ENCODE data around the gene SH3D19.

Gene SH3D19

DNA sequence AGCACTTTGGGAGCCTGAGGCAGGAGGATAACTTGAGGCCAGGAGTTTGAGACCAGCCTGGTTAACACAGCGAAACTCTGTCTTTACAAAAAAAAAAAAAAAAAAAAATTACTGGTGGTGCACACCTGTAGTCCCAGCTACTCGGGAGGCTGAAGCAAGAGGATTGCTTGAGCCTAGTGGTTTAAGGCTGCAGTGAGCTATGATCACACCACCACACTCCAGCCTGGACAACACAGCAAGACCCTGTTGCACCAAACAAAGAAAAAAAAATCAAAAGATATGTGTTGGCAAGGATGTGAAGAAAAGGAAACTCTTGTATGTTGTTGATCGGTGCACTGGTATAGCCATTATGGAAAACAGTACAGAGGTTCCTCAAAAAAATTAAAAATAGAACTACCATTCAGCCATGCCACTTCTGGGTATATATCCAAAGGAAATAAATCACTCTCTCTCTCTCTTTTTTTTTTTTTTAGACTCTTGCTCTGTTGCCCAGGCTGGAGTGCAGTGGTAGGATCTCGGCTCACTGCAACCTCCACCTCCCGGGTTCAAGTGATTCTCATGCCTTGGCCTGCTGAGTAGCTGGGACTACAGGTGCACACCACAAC is 15.2 kb downstream of the SH3D19 start:
- H3K27ac ChIP-seq: no peak overlapping the region
- TF ChIP-seq, protein P1, sequence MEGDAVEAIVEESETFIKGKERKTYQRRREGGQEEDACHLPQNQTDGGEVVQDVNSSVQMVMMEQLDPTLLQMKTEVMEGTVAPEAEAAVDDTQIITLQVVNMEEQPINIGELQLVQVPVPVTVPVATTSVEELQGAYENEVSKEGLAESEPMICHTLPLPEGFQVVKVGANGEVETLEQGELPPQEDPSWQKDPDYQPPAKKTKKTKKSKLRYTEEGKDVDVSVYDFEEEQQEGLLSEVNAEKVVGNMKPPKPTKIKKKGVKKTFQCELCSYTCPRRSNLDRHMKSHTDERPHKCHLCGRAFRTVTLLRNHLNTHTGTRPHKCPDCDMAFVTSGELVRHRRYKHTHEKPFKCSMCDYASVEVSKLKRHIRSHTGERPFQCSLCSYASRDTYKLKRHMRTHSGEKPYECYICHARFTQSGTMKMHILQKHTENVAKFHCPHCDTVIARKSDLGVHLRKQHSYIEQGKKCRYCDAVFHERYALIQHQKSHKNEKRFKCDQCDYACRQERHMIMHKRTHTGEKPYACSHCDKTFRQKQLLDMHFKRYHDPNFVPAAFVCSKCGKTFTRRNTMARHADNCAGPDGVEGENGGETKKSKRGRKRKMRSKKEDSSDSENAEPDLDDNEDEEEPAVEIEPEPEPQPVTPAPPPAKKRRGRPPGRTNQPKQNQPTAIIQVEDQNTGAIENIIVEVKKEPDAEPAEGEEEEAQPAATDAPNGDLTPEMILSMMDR (conservative IDR thresholded peaks at IDR 0.05): no peak

DNA sequence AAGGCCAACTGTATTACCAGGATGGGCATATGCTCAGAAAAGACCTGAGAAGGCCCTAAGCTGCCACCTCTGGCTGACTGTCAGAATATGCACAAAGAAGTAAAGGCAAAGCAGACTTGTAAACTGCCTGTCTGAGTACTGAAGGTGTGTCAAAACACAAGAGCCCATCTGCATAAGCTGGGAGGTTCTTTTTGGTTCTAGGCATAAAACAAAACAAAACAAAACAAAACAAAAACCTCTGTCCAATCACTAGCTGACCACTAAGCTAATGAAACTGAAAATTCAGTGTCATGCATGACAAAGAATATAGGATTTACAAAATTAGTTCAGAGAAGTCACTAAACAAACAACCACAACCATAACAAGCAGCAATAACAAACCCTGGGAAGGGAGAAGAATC is 20.6 kb downstream of the SH3D19 start:
- H3K27ac ChIP-seq: no peak overlapping the region
- TF ChIP-seq, protein P1 (conservative IDR thresholded peaks at IDR 0.05): no peak

DNA sequence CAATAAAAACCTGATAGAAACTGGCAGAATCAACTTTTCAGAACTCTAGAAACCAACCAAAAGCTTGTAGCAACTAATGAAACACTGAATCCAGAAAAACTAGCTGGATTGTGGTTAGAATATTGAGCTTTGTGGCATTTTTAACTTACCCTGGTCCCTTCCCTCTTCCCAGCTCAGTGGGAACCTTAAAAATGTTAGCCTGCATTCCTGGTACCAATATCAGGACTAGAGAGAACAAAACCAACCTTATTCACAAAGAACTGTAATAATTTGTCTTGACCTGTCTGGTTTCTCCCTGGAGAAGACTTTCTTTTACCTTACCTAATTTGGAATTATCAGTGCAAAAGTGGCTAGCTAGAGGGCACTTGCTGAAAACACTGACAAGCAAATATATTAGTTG is 21.2 kb downstream of the SH3D19 start:
- TF ChIP-seq, protein P1 (conservative IDR thresholded peaks at IDR 0.05): no peak
- no peak overlapping the region for H3K27ac ChIP-seq

DNA sequence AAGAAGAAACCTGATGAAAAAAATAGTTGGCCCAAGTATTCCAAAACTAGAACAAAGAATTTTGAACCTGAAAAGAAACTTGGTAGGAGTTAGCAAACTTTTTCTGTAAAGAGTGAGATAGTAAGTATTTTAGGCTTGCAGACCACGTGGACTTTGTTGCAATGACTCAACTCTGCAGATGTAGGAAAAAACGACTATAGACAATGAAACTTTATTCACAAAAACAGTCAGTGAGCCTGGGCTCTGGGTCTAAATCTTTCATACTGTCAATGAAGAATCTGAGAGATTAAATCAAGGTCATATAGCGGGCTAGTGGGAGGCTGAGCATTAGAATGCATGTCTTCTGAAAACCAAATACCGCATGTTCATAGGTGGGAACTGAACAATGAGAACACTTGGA is 23.0 kb downstream of the SH3D19 start:
- TF ChIP-seq, protein P1 (conservative IDR thresholded peaks at IDR 0.05): no peak
- H3K27ac ChIP-seq: no peak overlapping the region

DNA sequence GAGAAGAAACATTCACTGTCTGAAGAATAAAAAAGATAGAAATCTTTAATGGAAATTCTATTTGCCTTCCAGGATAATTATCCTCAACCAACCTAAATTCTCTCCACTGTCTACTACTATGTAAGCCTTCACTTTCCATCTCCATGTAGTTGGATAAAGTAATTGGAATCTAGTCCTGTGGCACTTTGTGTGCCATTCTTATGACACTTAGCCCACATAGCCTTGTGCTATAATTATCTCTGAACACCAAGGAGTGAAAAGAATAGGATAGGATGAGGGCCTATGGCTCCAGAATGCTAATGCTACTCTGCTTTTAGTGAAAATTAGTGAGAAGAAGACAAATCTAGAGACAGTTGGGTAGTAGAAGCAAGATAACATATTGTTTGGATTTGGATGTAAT is 28.2 kb downstream of the SH3D19 start:
- H3K27ac ChIP-seq: no peak overlapping the region
- TF ChIP-seq, protein P1 (conservative IDR thresholded peaks at IDR 0.05): no peak

DNA sequence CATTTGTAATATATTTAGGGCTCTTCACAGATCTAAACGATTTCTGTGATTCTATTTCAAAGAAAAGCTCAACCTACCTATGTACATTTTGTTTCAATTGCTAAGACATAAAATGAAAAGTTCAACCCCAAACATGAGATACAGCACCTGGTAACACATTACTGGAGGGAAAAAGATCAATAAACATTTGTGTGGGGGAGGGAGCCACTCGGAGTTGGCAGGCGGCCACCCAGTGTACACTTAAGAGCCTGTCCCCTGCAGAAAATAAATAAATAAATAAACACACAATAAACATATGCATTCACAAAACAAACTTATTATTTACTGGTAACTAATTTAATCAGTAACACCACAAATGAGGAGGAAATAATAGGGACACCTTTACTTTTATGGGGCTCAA is 29.2 kb downstream of the SH3D19 start:
- TF ChIP-seq, protein P1 (conservative IDR thresholded peaks at IDR 0.05): no peak
- no peak overlapping the region for H3K27ac ChIP-seq

DNA sequence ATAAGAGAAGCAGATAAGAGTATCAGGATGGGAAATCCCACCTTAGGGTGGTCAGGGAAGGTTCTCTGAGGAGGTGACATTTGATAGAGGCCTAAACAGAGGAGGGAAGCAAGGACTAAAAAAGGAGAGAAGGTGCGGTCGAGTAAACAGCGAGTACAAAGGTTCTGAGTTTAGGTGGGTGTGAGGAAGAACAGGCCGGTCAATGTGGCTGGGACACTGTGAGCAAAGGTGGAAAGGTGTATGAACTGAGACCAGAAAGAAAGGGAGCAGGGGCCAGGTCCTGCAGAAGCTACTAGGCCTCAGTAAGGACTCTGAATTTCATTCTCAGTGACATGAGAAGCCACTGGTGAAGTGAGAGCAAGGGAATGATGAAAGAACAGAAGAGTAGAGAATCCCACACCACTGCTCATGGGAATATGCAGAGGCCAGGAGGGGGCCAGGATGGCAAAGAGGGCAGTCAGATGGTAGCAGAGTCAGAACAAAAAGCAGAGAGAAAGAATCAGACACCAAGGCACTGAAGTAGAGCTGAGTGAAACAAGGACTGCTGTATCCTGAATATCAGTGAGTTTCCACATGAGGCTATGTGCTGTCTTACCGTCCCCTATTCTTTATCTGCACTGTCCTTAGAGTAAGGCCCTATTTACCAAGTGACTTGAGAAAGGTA is 30.4 kb downstream of the SH3D19 start:
- no peak overlapping the region for H3K27ac ChIP-seq
- TF ChIP-seq, protein P1 (conservative IDR thresholded peaks at IDR 0.05): no peak
